ENCODE results near the gene COMMD3. TPM values are rescaled to one million over a fixed set of nuclear protein-coding genes. Genes with fewer than 3 reads are reported as not detected.

Gene COMMD3
- total and polyA plus RNA-seq, 2 of the 4 experiments (the other 2 are of a cell fraction) = 30.8 to 44.8 TPM

DNA sequence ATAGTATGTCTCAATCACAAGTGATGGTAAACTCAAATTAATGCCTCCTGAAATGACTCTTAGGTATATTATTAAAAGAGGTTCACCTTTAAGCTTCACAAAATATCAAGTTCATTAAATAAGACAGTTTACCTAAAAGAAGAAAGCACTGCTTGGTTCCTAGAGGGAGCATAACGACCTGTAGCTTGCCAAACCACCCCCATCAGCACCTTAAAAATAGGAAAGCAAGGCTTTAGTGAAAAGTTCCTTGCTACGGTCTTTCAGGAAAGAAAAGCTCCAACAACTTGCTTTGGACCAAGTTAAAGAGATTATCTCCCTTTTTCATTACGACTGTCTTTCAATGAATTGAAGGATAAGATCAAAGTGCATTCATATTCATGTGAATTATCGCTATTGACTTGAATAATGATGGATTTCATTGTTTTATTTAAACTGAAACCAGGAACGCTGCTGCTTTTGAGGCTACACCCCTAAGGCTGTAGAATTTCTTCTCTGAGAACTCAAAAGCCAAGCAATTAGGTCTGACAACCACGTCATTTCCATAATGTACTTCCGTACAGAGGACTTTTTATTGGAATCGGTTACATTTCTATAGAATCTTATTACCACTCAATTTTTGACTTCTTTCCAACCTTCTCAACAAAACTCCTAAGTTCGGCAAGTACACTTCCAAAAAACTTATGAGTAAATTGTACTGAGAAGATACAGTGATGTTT is 22.2 kb downstream of the COMMD3 start:
- ChIA-PET CTCF (no interaction called here), POLR2A (ENCODE audit: unreplicated experiment) (no interaction called here)
- no CpG with 5 or more reads among the region's 9 CpGs for WGBS, 2 experiments (ENCODE audit: extremely low coverage in 2 of 2, insufficient read length in 1 of 2)
- no peak overlapping the region for H3K4me2 ChIP-seq (ENCODE audit: low read depth, low read length)
- H3K27ac ChIP-seq (ENCODE audit: insufficient read depth, low read length) = no peak overlapping the region
- H3K4me1 ChIP-seq (ENCODE audit: control insufficient read depth, insufficient read depth, low read length) = no peaks in the 10 kb centered on the region
- no peak overlapping the region for H3K23ac ChIP-seq (ENCODE audit: low read depth, low read length)
- no peak overlapping the region for H2BK120ac ChIP-seq (ENCODE audit: low read depth, low read length)
- no peak overlapping the region for H4K91ac ChIP-seq (ENCODE audit: insufficient read depth, low read depth, low read length)
- no peak overlapping the region for H2BK15ac ChIP-seq (ENCODE audit: low read depth, low read length)
- H3K4me3 ChIP-seq (ENCODE audit: insufficient read depth, low read depth, low read length) = no peak overlapping the region
- H3K18ac ChIP-seq (ENCODE audit: low read depth, low read length) = no peak overlapping the region
- H2AK9ac ChIP-seq (replicated peaks; ENCODE audit: low read depth, low read length, poor library complexity) = no peak overlapping the region
- no peaks in the 10 kb centered on the region for H3K36me3 ChIP-seq (ENCODE audit: control insufficient read depth, insufficient read depth, low read length)
- no peak overlapping the region for H2BK5ac ChIP-seq (ENCODE audit: low read depth, low read length, poor library complexity, severe bottlenecking)
- peaks cover 21% of the 10 kb centered on the region for H3K9me3 ChIP-seq (ENCODE audit: control insufficient read depth, insufficient read depth, low read length)
- no peak overlapping the region for H2BK20ac ChIP-seq (ENCODE audit: low read depth, low read length)
- intact Hi-C loops (cut with micrococcal nuclease) = no loop called here
- TF ChIP-seq SMC3 (IDR thresholded peaks at IDR 0.05; ENCODE audit: low read depth, low read length) (no peak), RCOR1 (IDR thresholded peaks at IDR 0.05; ENCODE audit: insufficient replicate concordance, low read length) (no peak), MAFK (IDR thresholded peaks at IDR 0.05; ENCODE audit: low read depth, low read length) (no peak), POLR2A (IDR thresholded peaks at IDR 0.05; ENCODE audit: low read depth, low read length) (no peak), MAZ (IDR thresholded peaks at IDR 0.05; ENCODE audit: borderline replicate concordance, low read depth, low read length) (no peak), NFE2L2 (IDR thresholded peaks at IDR 0.05; ENCODE audit: low read depth, low read length) (no peak), RFX5 (IDR thresholded peaks at IDR 0.05; ENCODE audit: low read depth, low read length) (no peak), MXI1 (IDR thresholded peaks at IDR 0.05; ENCODE audit: borderline replicate concordance, low read depth, low read length) (no peak), BHLHE40 (IDR thresholded peaks at IDR 0.05; ENCODE audit: low read depth, low read length) (no peak), CHD1 (IDR thresholded peaks at IDR 0.05; ENCODE audit: low read depth, low read length) (no peak)
- TF ChIP-seq, protein P1, sequence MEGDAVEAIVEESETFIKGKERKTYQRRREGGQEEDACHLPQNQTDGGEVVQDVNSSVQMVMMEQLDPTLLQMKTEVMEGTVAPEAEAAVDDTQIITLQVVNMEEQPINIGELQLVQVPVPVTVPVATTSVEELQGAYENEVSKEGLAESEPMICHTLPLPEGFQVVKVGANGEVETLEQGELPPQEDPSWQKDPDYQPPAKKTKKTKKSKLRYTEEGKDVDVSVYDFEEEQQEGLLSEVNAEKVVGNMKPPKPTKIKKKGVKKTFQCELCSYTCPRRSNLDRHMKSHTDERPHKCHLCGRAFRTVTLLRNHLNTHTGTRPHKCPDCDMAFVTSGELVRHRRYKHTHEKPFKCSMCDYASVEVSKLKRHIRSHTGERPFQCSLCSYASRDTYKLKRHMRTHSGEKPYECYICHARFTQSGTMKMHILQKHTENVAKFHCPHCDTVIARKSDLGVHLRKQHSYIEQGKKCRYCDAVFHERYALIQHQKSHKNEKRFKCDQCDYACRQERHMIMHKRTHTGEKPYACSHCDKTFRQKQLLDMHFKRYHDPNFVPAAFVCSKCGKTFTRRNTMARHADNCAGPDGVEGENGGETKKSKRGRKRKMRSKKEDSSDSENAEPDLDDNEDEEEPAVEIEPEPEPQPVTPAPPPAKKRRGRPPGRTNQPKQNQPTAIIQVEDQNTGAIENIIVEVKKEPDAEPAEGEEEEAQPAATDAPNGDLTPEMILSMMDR (conservative IDR thresholded peaks at IDR 0.05; ENCODE audit: low read depth, low read length) = no peak
- TF ChIP-seq, protein P2, sequence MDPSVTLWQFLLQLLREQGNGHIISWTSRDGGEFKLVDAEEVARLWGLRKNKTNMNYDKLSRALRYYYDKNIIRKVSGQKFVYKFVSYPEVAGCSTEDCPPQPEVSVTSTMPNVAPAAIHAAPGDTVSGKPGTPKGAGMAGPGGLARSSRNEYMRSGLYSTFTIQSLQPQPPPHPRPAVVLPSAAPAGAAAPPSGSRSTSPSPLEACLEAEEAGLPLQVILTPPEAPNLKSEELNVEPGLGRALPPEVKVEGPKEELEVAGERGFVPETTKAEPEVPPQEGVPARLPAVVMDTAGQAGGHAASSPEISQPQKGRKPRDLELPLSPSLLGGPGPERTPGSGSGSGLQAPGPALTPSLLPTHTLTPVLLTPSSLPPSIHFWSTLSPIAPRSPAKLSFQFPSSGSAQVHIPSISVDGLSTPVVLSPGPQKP (IDR thresholded peaks at IDR 0.05; ENCODE audit: borderline replicate concordance, low read depth, low read length) = no peak
- TF ChIP-seq, protein P3, sequence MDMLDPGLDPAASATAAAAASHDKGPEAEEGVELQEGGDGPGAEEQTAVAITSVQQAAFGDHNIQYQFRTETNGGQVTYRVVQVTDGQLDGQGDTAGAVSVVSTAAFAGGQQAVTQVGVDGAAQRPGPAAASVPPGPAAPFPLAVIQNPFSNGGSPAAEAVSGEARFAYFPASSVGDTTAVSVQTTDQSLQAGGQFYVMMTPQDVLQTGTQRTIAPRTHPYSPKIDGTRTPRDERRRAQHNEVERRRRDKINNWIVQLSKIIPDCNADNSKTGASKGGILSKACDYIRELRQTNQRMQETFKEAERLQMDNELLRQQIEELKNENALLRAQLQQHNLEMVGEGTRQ (IDR thresholded peaks at IDR 0.05; ENCODE audit: low read depth, low read length) = no peak
- H4K8ac ChIP-seq (ENCODE audit: low read depth in 2 of 2, low read length in 2 of 2) = no peak overlapping the region
- no peaks in the 10 kb centered on the region for H3K9me1 ChIP-seq (ENCODE audit: insufficient read depth, low read length)
- H3K9ac ChIP-seq (ENCODE audit: low read depth, low read length) = no peak overlapping the region
- no peak overlapping the region for H4K5ac ChIP-seq (ENCODE audit: low read depth, low read length)
- H2AFZ ChIP-seq (replicated peaks; ENCODE audit: low read length, poor library complexity) = no peak overlapping the region
- no peak overlapping the region for H2AK5ac ChIP-seq (ENCODE audit: low read depth, low read length)
- H3K14ac ChIP-seq (replicated peaks; ENCODE audit: low read depth, low read length) = no peak overlapping the region
- DNase-seq (no peak), ATAC-seq (ENCODE audit: low read depth) (no peak)
- dilution Hi-C loops (cut with HindIII; ENCODE audit: low sequenced_read_pairs, unreplicated experiment) = no loop called here
- H3K4ac ChIP-seq (ENCODE audit: low read depth, low read length) = no peak overlapping the region
- in situ Hi-C loops (cut with MboI; ENCODE audit: low sequenced_read_pairs) = no loop called here
- no peaks in the 10 kb centered on the region for H4K20me1 ChIP-seq (ENCODE audit: insufficient read depth, low read length)
- no peaks in the 10 kb centered on the region for H3K79me1 ChIP-seq (ENCODE audit: low read depth in 1 of 2, low read length in 2 of 2)
- H3K27me3 ChIP-seq (ENCODE audit: control insufficient read depth, insufficient read depth, low read length) = peaks cover 69% of the 10 kb centered on the region
- no TSS peak for BruUV-seq (replicated peaks)
- H3K56ac ChIP-seq (ENCODE audit: extremely low read depth, insufficient read depth, low read length) = no peak overlapping the region
